AG08395 (cell line): ENCODE results near the gene GALNT12.

ENCODE experiments used
- DNase-seq: peaks from one replicate; pipeline ENCODE4 v3.0.0; 2012; ENCODE audit warnings: mixed read lengths, low spot score

Gene GALNT12

GRCh38 chr9:98807070-98807813, at the start of gene GALNT12:
GALNT12 (plus strand) TSS chr9:98807670; CDS start chr9:98807699, 29 bp downstream.
- DNase-seq: no peak

GRCh38 chr9:98760231-98760630, 47.2 kb upstream of the GALNT12 start:
- no peak for DNase-seq

GRCh38 chr9:98763986-98764745, 43.3 kb upstream of the GALNT12 start:
- DNase-seq: no peak

GRCh38 chr9:98765256-98765655, 42.2 kb upstream of the GALNT12 start:
- no peak for DNase-seq

- no peak for DNase-seq
These were observed 40.9 kb upstream of the GALNT12 start for GRCh38 chr9:98766586-98766985.

GRCh38 chr9:98767196-98767595, 40.3 kb upstream of the GALNT12 start:
- DNase-seq: no peak

GRCh38 chr9:98767915-98768314, 39.6 kb upstream of the GALNT12 start:
- DNase-seq: no peak

- no peak for DNase-seq
These were observed 39.1 kb upstream of the GALNT12 start for GRCh38 chr9:98768344-98768743.

- DNase-seq: no peak
These were observed 36.8 kb upstream of the GALNT12 start for GRCh38 chr9:98770717-98771116.

- DNase-seq: no peak
These were observed 36.1 kb upstream of the GALNT12 start for GRCh38 chr9:98771209-98771874.

GRCh38 chr9:98772364-98773155, 34.9 kb upstream of the GALNT12 start:
- no peak for DNase-seq

- DNase-seq: no peak
These were observed 33.7 kb upstream of the GALNT12 start for GRCh38 chr9:98773721-98774120.

- DNase-seq: peak; percentile 43
These were observed 32.7 kb upstream of the GALNT12 start for GRCh38 chr9:98774746-98775145.

GRCh38 chr9:98775831-98776441, 31.5 kb upstream of the GALNT12 start:
- DNase-seq: peak; percentile 83

GRCh38 chr9:98777618-98778017, 29.9 kb upstream of the GALNT12 start:
- DNase-seq: no peak

- DNase-seq: no peak
These were observed 29.2 kb upstream of the GALNT12 start for GRCh38 chr9:98778251-98778650.

GRCh38 chr9:98778711-98779530, 28.5 kb upstream of the GALNT12 start:
- no peak for DNase-seq

- no peak for DNase-seq
These were observed 27.3 kb upstream of the GALNT12 start for GRCh38 chr9:98780059-98780749.

GRCh38 chr9:98781588-98782383, 25.7 kb upstream of the GALNT12 start:
- DNase-seq: no peak
